ENCODE results near the gene EPB41L4B. TPM values are rescaled to one million over a fixed set of nuclear protein-coding genes. Genes with fewer than 3 reads are reported as not detected.

Gene EPB41L4B
- total and polyA plus RNA-seq, 2 of the 4 experiments (the other 2 are of a cell fraction): 0.36 to 0.54 TPM

GRCh38 chr9:109203761-109204360 lies 117.0 kb downstream of the EPB41L4B start:
- Histone ChIP-seq H3K9ac (ENCODE audit: low read depth, low read length) (no peak overlapping the region), H3K27ac (ENCODE audit: insufficient read depth, low read length) (no peak overlapping the region), H2BK5ac (ENCODE audit: low read depth, low read length, poor library complexity, severe bottlenecking) (no peak overlapping the region), H3K4me2 (ENCODE audit: low read depth, low read length) (no peak overlapping the region), H3K4me3 (ENCODE audit: insufficient read depth, low read depth, low read length) (no peak overlapping the region), H3K4me1 (ENCODE audit: control insufficient read depth, insufficient read depth, low read length) (no peaks in the 10 kb centered on the region), H3K27me3 (ENCODE audit: control insufficient read depth, insufficient read depth, low read length) (peaks cover 25% of the 10 kb centered on the region), H4K20me1 (ENCODE audit: insufficient read depth, low read length) (no peaks in the 10 kb centered on the region), H3K23ac (ENCODE audit: low read depth, low read length) (no peak overlapping the region), H2AK9ac (replicated peaks; ENCODE audit: low read depth, low read length, poor library complexity) (no peak overlapping the region), H2BK15ac (ENCODE audit: low read depth, low read length) (no peak overlapping the region), H2AFZ (replicated peaks; ENCODE audit: low read length, poor library complexity) (no peak overlapping the region), H3K18ac (ENCODE audit: low read depth, low read length) (no peak overlapping the region), H3K4ac (ENCODE audit: low read depth, low read length) (no peak overlapping the region), H3K36me3 (ENCODE audit: control insufficient read depth, insufficient read depth, low read length) (no peaks in the 10 kb centered on the region), H3K79me1 (ENCODE audit: low read depth in 1 of 2, low read length in 2 of 2) (no peaks in the 10 kb centered on the region), H4K91ac (ENCODE audit: insufficient read depth, low read depth, low read length) (no peak overlapping the region), H4K5ac (ENCODE audit: low read depth, low read length) (no peak overlapping the region), H4K8ac (ENCODE audit: low read depth in 2 of 2, low read length in 2 of 2) (no peak overlapping the region), H2BK120ac (ENCODE audit: low read depth, low read length) (no peak overlapping the region), H3K56ac (ENCODE audit: extremely low read depth, insufficient read depth, low read length) (no peak overlapping the region), H2BK20ac (ENCODE audit: low read depth, low read length) (no peak overlapping the region), H2AK5ac (ENCODE audit: low read depth, low read length) (no peak overlapping the region), H3K9me1 (ENCODE audit: insufficient read depth, low read length) (no peaks in the 10 kb centered on the region), H3K14ac (replicated peaks; ENCODE audit: low read depth, low read length) (no peak overlapping the region), H3K9me3 (ENCODE audit: control insufficient read depth, insufficient read depth, low read length) (peaks cover 3% of the 10 kb centered on the region; the same call in 1 of the 2 replicates)
- ChIA-PET CTCF (no interaction called here), POLR2A (ENCODE audit: unreplicated experiment) (no interaction called here)
- no CpG with 5 or more reads among the region's 4 CpGs for WGBS, 2 experiments (ENCODE audit: extremely low coverage in 2 of 2, insufficient read length in 1 of 2)
- in situ Hi-C loops (cut with MboI; ENCODE audit: low sequenced_read_pairs) (no loop called here), dilution Hi-C loops (cut with HindIII; ENCODE audit: low sequenced_read_pairs, unreplicated experiment) (no loop called here), intact Hi-C loops (cut with micrococcal nuclease) (no loop called here)
- no peak for TF ChIP-seq RFX5 (IDR thresholded peaks at IDR 0.05; ENCODE audit: low read depth, low read length)
- no peak for TF ChIP-seq ELK1 (IDR thresholded peaks at IDR 0.05; ENCODE audit: borderline replicate concordance, low read depth, low read length)
- TF ChIP-seq SMC3 (IDR thresholded peaks at IDR 0.05; ENCODE audit: low read depth, low read length): no peak
- no peak for TF ChIP-seq BHLHE40 (IDR thresholded peaks at IDR 0.05; ENCODE audit: low read depth, low read length)
- ATAC-seq (ENCODE audit: low read depth) (no peak), DNase-seq (no peak)
- no TSS peak for BruUV-seq (replicated peaks)

Data from IMR-90 (cell line).